ENCODE results near the gene NMRK2.
"Not testable (repeated sequence)": the region's sequence is repeated elsewhere in the genome, so short reads cannot be mapped to it uniquely, and the experiment has no call there.

The NMRK2 gene

DNA sequence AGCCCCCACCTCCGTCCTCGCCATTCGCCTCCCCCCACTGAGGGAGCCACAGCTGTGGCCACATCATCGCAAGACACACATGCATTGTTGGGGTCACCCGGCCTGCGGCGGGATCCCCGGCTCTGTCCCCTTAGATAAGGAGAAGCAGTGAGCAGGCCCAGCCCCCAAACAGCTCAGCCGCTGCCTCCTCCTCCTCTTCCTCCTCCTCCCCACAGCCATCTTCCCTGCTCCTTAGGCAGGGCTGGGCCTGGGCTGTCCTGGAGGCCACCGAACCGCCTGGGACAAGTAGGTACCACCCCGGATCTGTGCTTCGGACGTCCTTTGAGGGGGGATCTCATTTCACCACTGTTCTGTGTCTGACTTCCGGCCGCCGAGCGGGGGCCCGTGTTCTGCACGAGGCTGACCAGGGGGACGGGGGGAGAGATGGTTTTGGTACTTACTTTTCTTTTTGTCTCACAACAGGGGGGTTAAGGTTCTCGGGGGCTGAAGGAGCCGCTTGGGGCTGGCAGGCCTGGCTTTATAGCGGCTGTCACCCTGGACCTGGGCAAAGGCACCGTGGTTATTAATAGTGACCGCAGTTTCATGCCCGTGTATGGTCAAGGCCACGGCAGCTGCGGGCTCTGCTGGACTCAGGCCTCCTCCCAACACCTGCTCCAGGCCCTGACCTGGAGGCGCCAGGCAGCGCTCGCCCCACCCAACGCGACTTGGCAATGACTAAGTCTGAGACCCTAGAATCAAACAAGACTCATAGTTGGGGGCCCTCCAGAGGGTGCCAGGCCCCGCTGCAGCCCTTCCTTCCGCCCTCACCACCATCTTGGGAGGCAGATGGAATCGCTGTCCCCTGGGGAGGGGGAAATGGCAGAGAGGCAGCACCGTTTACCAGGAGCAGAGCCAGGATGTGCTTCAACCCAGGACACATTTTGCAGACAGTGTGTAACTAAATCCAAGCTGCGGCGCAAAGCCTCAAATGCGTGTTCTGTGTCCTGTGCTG lies 18.3 kb downstream of the NMRK2 start:
- peak overlapping the region in 3 of 5 donors; percentile 17 to 40 (median 38) for H3K4me3 ChIP-seq (ENCODE audit: low read depth in 1 of 5, low read length in 5 of 5)

DNA sequence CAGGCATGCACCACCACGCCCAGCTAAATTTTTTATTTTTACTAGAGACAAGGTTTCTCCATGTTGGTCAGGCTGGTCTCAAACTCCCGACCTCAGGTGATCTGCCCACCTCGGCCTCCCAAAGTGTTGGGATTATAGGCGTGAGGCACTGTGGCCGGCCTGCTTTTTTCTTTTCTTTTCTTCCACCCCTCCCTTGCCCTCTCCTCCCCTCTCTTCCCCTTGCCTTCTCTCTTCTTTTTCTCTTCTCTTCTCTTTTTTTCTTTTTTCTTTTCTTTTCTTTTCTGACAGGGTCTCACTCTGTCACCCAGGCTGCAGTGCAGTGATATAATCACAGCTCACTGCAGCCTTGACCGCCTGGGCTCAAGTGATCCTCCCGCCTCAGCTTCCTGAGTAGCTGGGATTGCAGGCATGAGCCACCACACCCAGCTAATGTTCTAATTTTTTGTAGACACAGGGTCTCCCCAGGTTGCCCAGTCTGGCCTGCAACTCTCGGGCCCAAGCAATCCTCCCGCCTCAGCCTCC lies 19.9 kb downstream of the NMRK2 start:
- not testable (repeated sequence) for H3K9ac ChIP-seq (ENCODE audit: low read length in 5 of 5); H3K4me3 ChIP-seq (ENCODE audit: low read depth in 1 of 5, low read length in 5 of 5); H3K27ac ChIP-seq (ENCODE audit: low read depth, low read length); H3K9me3 ChIP-seq (ENCODE audit: control insufficient read depth in 5 of 5, low read length in 5 of 5)
- H3K27me3 ChIP-seq (ENCODE audit: control insufficient read depth in 5 of 5, insufficient read depth in 4 of 5, low read length in 5 of 5): peaks cover 0 to 19% (median 2%) of the 10 kb centered on the region in 5 donors
- H3K4me1 ChIP-seq (ENCODE audit: control insufficient read depth in 5 of 5, insufficient read depth in 5 of 5, low read length in 5 of 5): peaks cover 0 to 11% (median 3%) of the 10 kb centered on the region in 5 donors
- peaks cover 0 to 14% (median 8%) of the 10 kb centered on the region in 5 donors for H3K36me3 ChIP-seq (ENCODE audit: control insufficient read depth in 5 of 5, insufficient read depth in 5 of 5, low read length in 5 of 5)

More for the DNA sequence above, 18.3 kb downstream of the NMRK2 start:
- Histone ChIP-seq H3K27me3 (ENCODE audit: control insufficient read depth in 5 of 5, insufficient read depth in 4 of 5, low read length in 5 of 5) (peaks cover 0 to 19% (median 2%) of the 10 kb centered on the region in 5 donors), H3K4me1 (ENCODE audit: control insufficient read depth in 5 of 5, insufficient read depth in 5 of 5, low read length in 5 of 5) (peaks cover 0 to 11% (median 3%) of the 10 kb centered on the region in 5 donors), H3K27ac (ENCODE audit: low read depth, low read length) (no peak overlapping the region), H3K9ac (ENCODE audit: low read length in 5 of 5) (peak overlapping the region in 1 of 5 donors; percentile 56), H3K36me3 (ENCODE audit: control insufficient read depth in 5 of 5, insufficient read depth in 5 of 5, low read length in 5 of 5) (peaks cover 0 to 6% (median 3%) of the 10 kb centered on the region in 5 donors), H3K9me3 (ENCODE audit: control insufficient read depth in 5 of 5, low read length in 5 of 5) (no peaks in the 10 kb centered on the region)

DNA sequence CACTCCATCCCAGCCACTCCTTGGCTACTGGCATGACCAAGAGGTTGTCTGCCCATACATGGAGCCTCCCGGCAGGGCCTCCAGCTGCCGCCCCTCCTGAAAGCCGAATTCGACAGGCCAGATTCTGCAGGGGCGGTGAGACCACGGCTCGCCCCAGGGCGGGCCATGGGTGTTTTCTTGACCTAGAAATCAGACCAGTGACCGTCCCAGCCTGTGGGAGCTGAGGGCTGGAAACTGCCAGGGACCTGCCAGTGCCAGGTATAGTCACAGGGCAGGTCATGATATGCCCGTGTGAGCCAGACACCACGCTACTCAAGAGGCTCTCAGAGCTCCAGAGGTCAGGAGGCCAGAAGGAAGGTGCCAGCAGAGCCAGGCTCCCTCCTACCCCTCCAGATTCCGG lies 21.2 kb downstream of the NMRK2 start:
- Histone ChIP-seq H3K36me3 (ENCODE audit: control insufficient read depth in 5 of 5, insufficient read depth in 5 of 5, low read length in 5 of 5) (peaks cover 0 to 27% (median 21%) of the 10 kb centered on the region in 5 donors), H3K9ac (ENCODE audit: low read length in 5 of 5) (no peak overlapping the region), H3K27me3 (ENCODE audit: control insufficient read depth in 5 of 5, insufficient read depth in 4 of 5, low read length in 5 of 5) (peaks cover 0 to 18% (median 2%) of the 10 kb centered on the region in 5 donors), H3K4me1 (ENCODE audit: control insufficient read depth in 5 of 5, insufficient read depth in 5 of 5, low read length in 5 of 5) (peaks cover 0 to 11% (median 3%) of the 10 kb centered on the region in 5 donors), H3K4me3 (ENCODE audit: low read depth in 1 of 5, low read length in 5 of 5) (no peak overlapping the region), H3K27ac (ENCODE audit: low read depth, low read length) (no peak overlapping the region), H3K9me3 (ENCODE audit: control insufficient read depth in 5 of 5, low read length in 5 of 5) (no peaks in the 10 kb centered on the region)

DNA sequence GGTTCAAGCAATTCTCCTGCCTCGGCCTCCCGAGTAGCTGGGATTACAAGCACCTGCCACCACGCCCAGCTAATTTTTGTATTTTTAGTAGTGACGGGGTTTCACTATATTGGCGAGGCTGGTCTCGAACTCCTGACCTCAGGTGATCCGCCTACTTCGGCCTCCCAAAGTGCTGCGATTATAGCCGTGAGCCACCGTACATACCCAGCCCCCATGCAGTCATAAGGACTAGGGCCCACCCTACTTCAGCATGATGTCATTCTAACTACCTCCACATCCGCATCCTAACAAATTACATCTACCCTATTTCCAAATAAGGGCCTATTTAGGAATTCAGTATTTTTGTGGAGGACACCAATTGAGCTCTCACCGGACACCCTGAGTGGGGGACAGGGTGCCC lies 22.4 kb downstream of the NMRK2 start:
- not testable (repeated sequence) for H3K27me3 ChIP-seq (ENCODE audit: control insufficient read depth in 5 of 5, insufficient read depth in 4 of 5, low read length in 5 of 5); H3K4me3 ChIP-seq (ENCODE audit: low read depth in 1 of 5, low read length in 5 of 5); H3K9ac ChIP-seq (ENCODE audit: low read length in 5 of 5); H3K9me3 ChIP-seq (ENCODE audit: control insufficient read depth in 5 of 5, low read length in 5 of 5); H3K27ac ChIP-seq (ENCODE audit: low read depth, low read length)
- H3K36me3 ChIP-seq (ENCODE audit: control insufficient read depth in 5 of 5, insufficient read depth in 5 of 5, low read length in 5 of 5): peaks cover 0 to 38% (median 32%) of the 10 kb centered on the region in 5 donors
- H3K4me1 ChIP-seq (ENCODE audit: control insufficient read depth in 5 of 5, insufficient read depth in 5 of 5, low read length in 5 of 5): peaks cover 0 to 11% (median 3%) of the 10 kb centered on the region in 5 donors

DNA sequence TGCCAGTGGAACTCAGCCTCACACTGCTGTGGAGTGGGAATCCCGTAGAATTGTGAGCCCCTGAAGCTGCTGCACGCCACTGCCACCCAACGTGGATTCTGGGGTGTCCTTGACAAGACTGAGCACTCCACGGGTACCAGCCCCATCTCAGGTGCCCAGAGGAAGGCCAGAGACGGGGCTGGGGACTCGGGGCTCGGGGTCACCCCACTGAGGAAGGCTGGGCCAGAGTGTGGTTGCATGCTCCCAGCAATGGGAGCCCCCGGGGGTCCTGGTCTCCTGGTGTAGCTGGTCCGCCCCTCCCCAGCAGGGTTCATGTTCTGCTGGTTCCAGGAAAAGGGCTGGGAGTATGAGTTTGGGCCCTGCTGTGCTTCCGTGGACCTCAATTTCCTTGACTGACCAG lies 22.8 kb downstream of the NMRK2 start:
- peaks cover 0 to 42% (median 36%) of the 10 kb centered on the region in 5 donors for H3K36me3 ChIP-seq (ENCODE audit: control insufficient read depth in 5 of 5, insufficient read depth in 5 of 5, low read length in 5 of 5)
- no peak overlapping the region for H3K27ac ChIP-seq (ENCODE audit: low read depth, low read length)
- H3K4me1 ChIP-seq (ENCODE audit: control insufficient read depth in 5 of 5, insufficient read depth in 5 of 5, low read length in 5 of 5): peaks cover 0 to 11% (median 3%) of the 10 kb centered on the region in 5 donors
- H3K9ac ChIP-seq (ENCODE audit: low read length in 5 of 5): no peak overlapping the region
- no peak overlapping the region for H3K4me3 ChIP-seq (ENCODE audit: low read depth in 1 of 5, low read length in 5 of 5)
- H3K9me3 ChIP-seq (ENCODE audit: control insufficient read depth in 5 of 5, low read length in 5 of 5): no peaks in the 10 kb centered on the region
- H3K27me3 ChIP-seq (ENCODE audit: control insufficient read depth in 5 of 5, insufficient read depth in 4 of 5, low read length in 5 of 5): peaks cover 0 to 6% (median 0%) of the 10 kb centered on the region in 5 donors

DNA sequence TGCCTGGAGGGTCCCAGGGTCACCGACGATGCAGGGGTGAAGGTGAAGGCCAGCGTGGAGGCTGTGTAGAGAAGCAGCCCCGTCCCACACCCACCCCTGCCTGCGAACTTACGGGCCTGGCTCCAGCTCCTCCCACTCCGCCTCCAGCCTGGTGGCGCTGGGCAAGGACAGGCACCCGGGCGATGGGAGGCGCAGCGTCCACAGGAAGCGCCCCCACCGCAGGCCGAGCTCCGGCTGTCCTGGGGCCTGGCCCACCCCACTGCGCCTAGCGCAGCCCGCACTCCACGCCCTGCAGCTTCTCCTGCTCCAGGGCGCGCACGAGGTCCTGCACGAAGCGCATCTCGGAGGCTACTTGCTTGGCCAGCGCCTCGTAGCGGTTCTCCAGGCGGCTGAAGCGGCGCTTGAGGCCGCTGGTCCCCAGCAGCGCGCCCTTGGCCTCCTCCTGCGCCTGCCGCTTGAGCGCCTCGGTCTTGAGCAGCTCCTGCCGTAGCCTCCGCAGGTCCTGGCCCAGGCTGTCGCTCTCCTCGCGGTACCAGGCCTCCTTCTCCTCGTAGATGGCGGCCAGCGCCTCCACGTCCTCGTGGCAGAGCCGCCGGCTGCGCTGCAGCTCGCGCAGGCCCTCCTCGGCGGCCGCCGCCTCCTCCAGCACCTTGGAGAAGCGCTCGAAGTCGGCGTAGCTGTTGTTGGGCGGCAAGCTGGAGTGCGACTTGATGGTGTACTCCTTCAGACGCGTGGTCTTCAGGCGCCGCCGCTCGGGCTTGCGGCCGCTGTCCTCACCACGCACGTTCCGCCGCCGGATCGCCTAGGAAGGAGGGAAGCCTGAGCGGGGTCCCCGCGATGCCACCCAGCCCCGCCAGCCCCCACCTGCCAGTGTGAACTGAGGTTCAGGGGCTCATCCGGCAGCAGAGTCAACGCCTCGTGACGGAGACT lies 26.2 kb downstream of the NMRK2 start:
- Histone ChIP-seq H3K4me3 (ENCODE audit: low read depth in 1 of 5, low read length in 5 of 5) (no peak overlapping the region), H3K4me1 (ENCODE audit: control insufficient read depth in 5 of 5, insufficient read depth in 5 of 5, low read length in 5 of 5) (no peaks in the 10 kb centered on the region), H3K27me3 (ENCODE audit: control insufficient read depth in 5 of 5, insufficient read depth in 4 of 5, low read length in 5 of 5) (no peaks in the 10 kb centered on the region), H3K9ac (ENCODE audit: low read length in 5 of 5) (no peak overlapping the region), H3K9me3 (ENCODE audit: control insufficient read depth in 5 of 5, low read length in 5 of 5) (no peaks in the 10 kb centered on the region), H3K36me3 (ENCODE audit: control insufficient read depth in 5 of 5, insufficient read depth in 5 of 5, low read length in 5 of 5) (peaks cover 0 to 75% (median 67%) of the 10 kb centered on the region in 5 donors), H3K27ac (ENCODE audit: low read depth, low read length) (no peak overlapping the region)

DNA sequence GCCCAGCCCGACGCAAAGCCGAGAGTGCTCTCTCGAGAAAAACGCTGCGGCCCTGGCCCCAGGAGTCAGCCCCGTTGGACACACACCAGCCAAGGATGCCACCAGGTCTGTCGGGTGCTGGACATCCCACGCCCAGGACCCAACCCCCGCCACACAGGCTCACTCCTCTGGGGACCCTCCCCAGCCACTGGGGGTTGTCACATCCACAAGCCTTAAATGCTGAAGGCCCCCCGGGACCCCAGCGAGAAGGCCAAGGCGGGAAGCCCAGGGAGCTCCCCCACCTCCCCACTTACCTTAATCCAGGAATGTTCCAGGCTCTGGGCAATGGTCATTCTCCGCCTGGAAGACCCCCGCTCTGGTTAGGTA lies 26.9 kb downstream of the NMRK2 start:
- Histone ChIP-seq H3K27ac (ENCODE audit: low read depth, low read length) (no peak overlapping the region), H3K9me3 (ENCODE audit: control insufficient read depth in 5 of 5, low read length in 5 of 5) (no peaks in the 10 kb centered on the region), H3K36me3 (ENCODE audit: control insufficient read depth in 5 of 5, insufficient read depth in 5 of 5, low read length in 5 of 5) (peaks cover 0 to 81% (median 72%) of the 10 kb centered on the region in 5 donors), H3K9ac (ENCODE audit: low read length in 5 of 5) (no peak overlapping the region), H3K4me1 (ENCODE audit: control insufficient read depth in 5 of 5, insufficient read depth in 5 of 5, low read length in 5 of 5) (no peaks in the 10 kb centered on the region), H3K4me3 (ENCODE audit: low read depth in 1 of 5, low read length in 5 of 5) (no peak overlapping the region), H3K27me3 (ENCODE audit: control insufficient read depth in 5 of 5, insufficient read depth in 4 of 5, low read length in 5 of 5) (no peaks in the 10 kb centered on the region)

DNA sequence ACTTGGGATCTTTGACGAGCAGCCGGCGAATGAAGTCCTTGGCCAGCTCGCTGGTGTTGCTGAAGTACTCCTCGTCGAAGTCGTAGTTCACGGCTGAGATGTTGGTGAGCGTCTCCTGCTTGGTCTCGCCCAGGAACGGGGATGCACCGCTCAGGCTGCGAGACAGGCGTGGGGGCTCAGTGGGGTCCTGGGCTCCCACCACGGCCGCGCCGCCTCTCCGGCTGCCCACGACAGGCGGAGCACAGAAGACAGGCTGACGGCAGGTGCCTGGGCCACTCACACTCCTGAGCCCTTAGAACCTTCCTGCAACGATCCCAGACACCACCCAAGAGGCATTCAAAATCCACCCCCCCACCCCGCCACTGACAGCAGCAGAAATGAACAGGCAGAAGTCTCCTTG lies 28.1 kb downstream of the NMRK2 start:
- no peak overlapping the region for H3K9ac ChIP-seq (ENCODE audit: low read length in 5 of 5)
- no peaks in the 10 kb centered on the region for H3K27me3 ChIP-seq (ENCODE audit: control insufficient read depth in 5 of 5, insufficient read depth in 4 of 5, low read length in 5 of 5)
- no peaks in the 10 kb centered on the region for H3K9me3 ChIP-seq (ENCODE audit: control insufficient read depth in 5 of 5, low read length in 5 of 5)
- peaks cover 0 to 3% (median 0%) of the 10 kb centered on the region in 5 donors for H3K4me1 ChIP-seq (ENCODE audit: control insufficient read depth in 5 of 5, insufficient read depth in 5 of 5, low read length in 5 of 5)
- H3K36me3 ChIP-seq (ENCODE audit: control insufficient read depth in 5 of 5, insufficient read depth in 5 of 5, low read length in 5 of 5): peaks cover 0 to 88% (median 83%) of the 10 kb centered on the region in 5 donors
- H3K27ac ChIP-seq (ENCODE audit: low read depth, low read length): no peak overlapping the region
- H3K4me3 ChIP-seq (ENCODE audit: low read depth in 1 of 5, low read length in 5 of 5): no peak overlapping the region

DNA sequence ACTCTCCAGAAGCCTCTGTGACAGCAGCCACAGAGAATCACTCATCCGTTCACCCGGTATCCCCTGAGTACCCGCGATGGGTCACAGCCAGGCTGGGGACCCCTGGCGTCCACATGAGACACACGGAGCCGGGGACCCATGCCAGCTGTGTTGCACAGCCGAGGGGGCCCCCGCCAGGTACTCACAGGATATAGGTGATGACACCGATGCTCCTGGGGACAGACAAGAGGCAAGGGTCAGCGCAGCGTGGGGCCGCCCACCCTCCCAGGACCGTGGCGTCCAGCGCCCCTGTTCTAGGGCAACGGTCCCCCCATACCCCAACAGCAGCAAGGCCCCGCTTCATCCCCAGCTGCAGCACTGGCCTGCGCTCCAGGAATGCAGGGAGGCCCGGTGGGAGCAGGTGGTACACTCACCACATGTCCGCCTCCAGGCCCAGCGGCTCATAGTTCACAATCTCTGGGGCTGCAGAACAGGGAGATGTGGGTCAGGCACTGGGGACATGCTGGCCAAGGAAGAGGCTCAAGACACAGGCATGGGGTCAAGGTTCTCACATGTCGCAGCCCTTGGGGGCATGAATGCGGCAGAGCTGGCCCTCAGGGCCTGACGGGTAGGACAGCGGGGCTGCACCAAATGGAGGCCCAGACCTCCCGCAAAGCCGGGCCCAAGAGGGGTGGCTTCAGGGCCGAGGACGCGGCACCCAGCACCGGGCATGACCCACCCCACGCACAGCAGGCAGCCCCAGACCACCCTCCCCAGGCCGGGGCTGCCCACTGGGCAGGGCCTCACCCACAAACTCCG lies 30.8 kb downstream of the NMRK2 start:
- Histone ChIP-seq H3K27me3 (ENCODE audit: control insufficient read depth in 5 of 5, insufficient read depth in 4 of 5, low read length in 5 of 5) (no peaks in the 10 kb centered on the region), H3K9ac (ENCODE audit: low read length in 5 of 5) (no peak overlapping the region), H3K9me3 (ENCODE audit: control insufficient read depth in 5 of 5, low read length in 5 of 5) (no peaks in the 10 kb centered on the region), H3K4me3 (ENCODE audit: low read depth in 1 of 5, low read length in 5 of 5) (no peak overlapping the region), H3K27ac (ENCODE audit: low read depth, low read length) (no peak overlapping the region), H3K4me1 (ENCODE audit: control insufficient read depth in 5 of 5, insufficient read depth in 5 of 5, low read length in 5 of 5) (peaks cover 0 to 25% (median 8%) of the 10 kb centered on the region in 5 donors), H3K36me3 (ENCODE audit: control insufficient read depth in 5 of 5, insufficient read depth in 5 of 5, low read length in 5 of 5) (peaks cover 0 to 88% (median 78%) of the 10 kb centered on the region in 5 donors)
